Upper lobe of right lung (tissue), 1 donor: ENCODE results near the gene ZNF536. TPM values are rescaled to one million over a fixed set of nuclear protein-coding genes. Genes with fewer than 3 reads are reported as not detected.
"Not testable (repeated sequence)": the region's sequence is repeated elsewhere in the genome, so short reads cannot be mapped to it uniquely, and the experiment has no call there.

Source experiments
- ATAC-seq: fragments of 200-7000 bp; cut with Tn5 transposase; one replicate; pipeline ENCODE4 v1.9.1; 2020; ENCODE audit warnings: mild to moderate bottlenecking, moderate library complexity
- DNase-seq: peaks from one replicate; pipeline ENCODE4 v3.0.0-alpha.2; 2020
- H3K27ac ChIP-seq: fragments of 200-600 bp; one replicate; pipeline ENCODE4 v1.8.0; 2022
- H3K27me3 ChIP-seq: fragments of 200-600 bp; one replicate; pipeline ENCODE4 v1.8.0; 2022; ENCODE audit warnings: mild to moderate bottlenecking
- H3K36me3 ChIP-seq: fragments of 200-600 bp; one replicate; pipeline ENCODE4 v1.8.0; 2022
- H3K4me1 ChIP-seq: fragments of 200-600 bp; one replicate; pipeline ENCODE4 v1.8.0; 2022
- H3K4me3 ChIP-seq: fragments of 200-600 bp; one replicate; pipeline ENCODE4 v1.8.0; 2022; ENCODE audit warnings: mild to moderate bottlenecking
- H3K9me3 ChIP-seq: fragments of 200-600 bp; one replicate; pipeline ENCODE4 v1.8.0; 2022
- intact Hi-C: fragments of 100-400 bp; cut with DNase I; formaldehyde crosslinking; loops from one replicate; pipeline ENCODE4 v1.11.0; 2022
- total RNA-seq: library from RNA; stranded (reverse); fragmentation: NEBNext Ultra II Directional; extraction: Animal tissue kit (Norgen Biotek cat#: 25700); gene quantifications from one replicate; pipeline ENCODE4 v1.2.1, GENCODE V29; 2021
- TF ChIP-seq, protein P1 (sequence below): fragments of 200-600 bp; IDR thresholded peaks from one replicate; pipeline ENCODE4 v1.8.0; 2022; ENCODE audit warnings: antibody characterized with exemption
- donor health status: DM: no; HTN: yes; CAD: no; lungs with severe emphysema.

The ZNF536 gene
- total RNA-seq, 1 donor from 2014 or later: 0.09 TPM

DNA sequence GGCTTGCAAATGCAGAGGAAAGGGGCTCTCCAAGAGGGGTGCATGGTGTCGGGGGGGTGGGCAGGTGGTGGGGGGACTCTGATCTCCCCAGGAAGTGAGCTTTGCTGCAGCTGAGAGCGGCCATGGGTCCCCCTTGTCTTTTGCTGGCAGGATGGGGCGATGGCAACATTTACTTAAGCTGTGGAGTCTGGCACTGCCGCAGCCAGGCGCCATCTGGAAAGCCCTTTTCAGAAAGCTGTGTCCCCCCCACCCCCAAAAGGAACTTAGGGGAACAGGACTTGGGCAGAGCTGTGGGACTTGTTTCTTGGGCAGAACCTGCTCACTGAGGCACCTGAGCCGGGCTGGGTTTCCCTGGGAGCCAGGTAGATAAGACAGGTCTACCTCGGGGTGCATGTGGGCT lies 80.7 kb downstream of the ZNF536 start:
- no peak overlapping the region for H3K4me3 ChIP-seq
- DNase-seq: no peak
- intact Hi-C loops: no loop called here
- no peak for ATAC-seq
- no peaks in the 10 kb centered on the region for H3K27me3 ChIP-seq
- no peak overlapping the region for H3K27ac ChIP-seq
- TF ChIP-seq, protein P1, sequence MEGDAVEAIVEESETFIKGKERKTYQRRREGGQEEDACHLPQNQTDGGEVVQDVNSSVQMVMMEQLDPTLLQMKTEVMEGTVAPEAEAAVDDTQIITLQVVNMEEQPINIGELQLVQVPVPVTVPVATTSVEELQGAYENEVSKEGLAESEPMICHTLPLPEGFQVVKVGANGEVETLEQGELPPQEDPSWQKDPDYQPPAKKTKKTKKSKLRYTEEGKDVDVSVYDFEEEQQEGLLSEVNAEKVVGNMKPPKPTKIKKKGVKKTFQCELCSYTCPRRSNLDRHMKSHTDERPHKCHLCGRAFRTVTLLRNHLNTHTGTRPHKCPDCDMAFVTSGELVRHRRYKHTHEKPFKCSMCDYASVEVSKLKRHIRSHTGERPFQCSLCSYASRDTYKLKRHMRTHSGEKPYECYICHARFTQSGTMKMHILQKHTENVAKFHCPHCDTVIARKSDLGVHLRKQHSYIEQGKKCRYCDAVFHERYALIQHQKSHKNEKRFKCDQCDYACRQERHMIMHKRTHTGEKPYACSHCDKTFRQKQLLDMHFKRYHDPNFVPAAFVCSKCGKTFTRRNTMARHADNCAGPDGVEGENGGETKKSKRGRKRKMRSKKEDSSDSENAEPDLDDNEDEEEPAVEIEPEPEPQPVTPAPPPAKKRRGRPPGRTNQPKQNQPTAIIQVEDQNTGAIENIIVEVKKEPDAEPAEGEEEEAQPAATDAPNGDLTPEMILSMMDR: no peak
- no peaks in the 10 kb centered on the region for H3K36me3 ChIP-seq
- no peaks in the 10 kb centered on the region for H3K4me1 ChIP-seq
- no peaks in the 10 kb centered on the region for H3K9me3 ChIP-seq

DNA sequence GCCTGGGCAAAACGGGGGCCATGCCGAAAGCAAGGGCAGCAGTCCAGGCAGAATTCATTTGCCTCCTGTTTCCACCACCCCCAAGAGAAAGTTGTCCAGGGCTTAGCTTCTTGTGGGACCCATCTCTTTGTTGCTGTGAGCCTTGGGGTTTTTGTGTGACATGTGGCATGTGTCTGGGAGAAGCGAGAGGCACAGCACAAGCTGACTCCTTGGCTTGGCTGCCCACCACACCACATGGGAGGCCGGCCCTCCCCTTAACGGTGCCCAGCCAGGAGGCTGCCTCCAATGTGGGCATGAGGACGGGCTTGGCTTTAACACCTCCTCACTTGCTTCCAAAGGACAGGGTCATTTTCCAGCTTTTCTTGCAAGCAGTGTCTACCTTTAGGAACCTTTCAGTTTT lies 81.6 kb downstream of the ZNF536 start:
- DNase-seq (no peak), ATAC-seq (no peak)
- H3K4me3 ChIP-seq: no peak overlapping the region
- H3K4me1 ChIP-seq: no peaks in the 10 kb centered on the region
- no peaks in the 10 kb centered on the region for H3K9me3 ChIP-seq
- intact Hi-C loops: no loop called here
- H3K36me3 ChIP-seq: no peaks in the 10 kb centered on the region
- TF ChIP-seq, protein P1: no peak
- no peak overlapping the region for H3K27ac ChIP-seq
- H3K27me3 ChIP-seq: no peaks in the 10 kb centered on the region

DNA sequence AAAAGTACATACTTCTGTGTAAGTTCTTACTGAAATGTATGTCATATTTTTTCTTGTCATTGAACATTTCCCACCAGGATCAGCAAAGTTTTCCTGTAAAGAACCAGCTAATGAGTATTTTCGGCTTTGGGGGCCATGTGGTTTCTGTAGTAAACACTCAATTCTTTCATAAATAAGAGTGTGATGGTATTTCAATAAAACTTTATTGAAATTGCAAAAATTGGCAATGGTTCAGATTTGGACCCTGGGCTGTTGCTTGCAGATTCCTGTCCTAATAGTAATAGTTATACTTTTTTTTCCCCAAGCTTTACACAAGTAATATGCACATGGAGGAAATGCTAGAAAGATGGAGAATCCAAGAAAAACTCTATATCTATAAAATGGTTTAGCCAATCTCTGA lies 83.7 kb downstream of the ZNF536 start:
- intact Hi-C loops: no loop called here
- H3K4me1 ChIP-seq: no peaks in the 10 kb centered on the region
- no peaks in the 10 kb centered on the region for H3K36me3 ChIP-seq
- H3K4me3 ChIP-seq: no peak overlapping the region
- TF ChIP-seq, protein P1: no peak
- ATAC-seq (no peak), DNase-seq (no peak)
- no peak overlapping the region for H3K27ac ChIP-seq
- no peaks in the 10 kb centered on the region for H3K27me3 ChIP-seq
- H3K9me3 ChIP-seq: no peaks in the 10 kb centered on the region

DNA sequence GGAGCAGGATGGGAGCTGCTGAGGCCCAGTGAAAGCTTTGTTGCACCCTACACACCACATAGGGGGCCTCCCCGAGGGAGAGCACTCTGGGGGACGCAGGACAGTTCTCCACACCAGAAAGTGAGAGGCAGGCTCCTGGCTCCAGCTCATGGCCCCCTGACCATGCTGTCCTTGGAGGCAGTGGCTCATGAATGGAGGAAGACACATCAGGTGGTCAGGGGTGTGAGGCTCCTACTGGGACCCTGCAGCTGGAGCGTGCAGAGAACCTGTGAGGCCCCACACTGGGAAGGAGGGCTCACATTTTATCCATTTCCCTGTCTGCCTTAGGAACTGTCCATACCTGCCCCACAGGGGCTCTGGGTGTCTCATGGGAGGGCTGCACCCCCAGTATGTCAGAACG lies 85.3 kb downstream of the ZNF536 start:
- DNase-seq (no peak), ATAC-seq (peak; percentile 7)
- intact Hi-C loops: no loop called here
- Histone ChIP-seq H3K9me3 (no peaks in the 10 kb centered on the region), H3K36me3 (no peaks in the 10 kb centered on the region), H3K4me1 (no peaks in the 10 kb centered on the region), H3K27ac (no peak overlapping the region), H3K27me3 (no peaks in the 10 kb centered on the region), H3K4me3 (no peak overlapping the region)
- TF ChIP-seq, protein P1: no peak

DNA sequence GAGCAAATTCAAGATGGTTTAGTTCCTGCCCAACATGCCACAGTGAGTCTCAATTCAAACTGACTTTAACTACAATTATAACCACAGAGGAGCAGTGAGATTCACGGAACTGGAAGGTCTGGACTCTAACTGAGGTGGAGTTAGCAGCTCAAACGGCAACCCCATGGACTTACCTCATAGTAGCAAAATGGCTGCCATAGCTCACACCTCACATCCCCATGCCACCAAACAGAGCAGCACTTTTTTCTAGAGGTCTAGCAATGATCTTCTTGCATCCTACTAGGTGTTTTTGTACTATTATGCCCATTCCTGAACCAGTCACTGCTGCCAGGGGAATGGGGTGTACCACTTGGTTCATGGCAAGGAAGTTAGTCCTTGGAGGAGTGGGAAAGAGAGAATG lies 87.7 kb downstream of the ZNF536 start:
- TF ChIP-seq, protein P1: no peak
- Histone ChIP-seq H3K36me3 (no peaks in the 10 kb centered on the region), H3K27ac (no peak overlapping the region), H3K9me3 (no peaks in the 10 kb centered on the region), H3K4me3 (no peak overlapping the region), H3K4me1 (no peaks in the 10 kb centered on the region), H3K27me3 (no peaks in the 10 kb centered on the region)
- ATAC-seq (no peak), DNase-seq (no peak)
- intact Hi-C loops: no loop called here

DNA sequence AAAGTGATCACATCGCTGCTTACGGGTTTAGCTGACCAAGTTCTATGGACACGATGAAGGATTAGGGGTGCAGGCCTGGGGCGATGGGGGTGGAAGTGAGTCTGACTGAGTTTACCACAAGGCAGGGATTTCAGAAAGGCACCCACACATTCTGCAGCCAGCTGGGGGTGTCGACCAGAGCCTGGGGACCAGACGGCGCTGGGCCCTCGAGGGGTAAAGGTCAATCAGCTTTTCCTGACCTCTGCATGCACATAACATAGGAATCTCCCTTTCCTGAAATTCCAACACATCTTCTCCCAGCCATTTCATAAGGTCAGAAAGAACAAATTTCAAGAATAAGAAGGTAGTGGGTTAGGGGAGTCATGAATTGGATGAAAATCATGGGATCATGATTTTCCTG lies 92.0 kb downstream of the ZNF536 start:
- TF ChIP-seq, protein P1: no peak
- Histone ChIP-seq H3K4me3 (no peak overlapping the region), H3K9me3 (no peaks in the 10 kb centered on the region), H3K36me3 (no peaks in the 10 kb centered on the region), H3K27ac (no peak overlapping the region), H3K27me3 (no peaks in the 10 kb centered on the region), H3K4me1 (no peaks in the 10 kb centered on the region)
- ATAC-seq (no peak), DNase-seq (no peak)
- intact Hi-C loops: no loop called here

DNA sequence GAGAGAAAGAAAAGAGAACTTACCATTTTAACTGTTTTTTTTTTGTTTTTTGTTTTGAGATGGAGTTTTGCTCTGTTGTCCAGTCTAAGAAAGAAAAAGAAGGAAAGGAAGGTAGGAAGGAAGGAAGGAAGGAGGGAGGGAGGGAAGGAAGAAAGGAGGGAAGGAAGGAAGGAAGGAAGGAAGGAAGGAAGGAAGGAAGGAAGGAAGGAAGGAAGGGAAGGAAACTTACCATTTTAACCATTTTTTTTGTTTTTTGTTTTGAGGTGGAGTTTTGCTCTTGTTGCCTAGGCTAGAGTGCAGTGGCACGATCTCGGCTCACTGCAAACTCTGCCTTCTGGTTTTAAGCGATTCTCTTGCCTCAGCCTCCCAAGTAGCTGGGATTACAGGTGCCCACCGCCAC lies 94.4 kb downstream of the ZNF536 start:
- ATAC-seq, H3K9me3 ChIP-seq, H3K36me3 ChIP-seq, intact Hi-C loops, H3K27ac ChIP-seq, H3K4me1 ChIP-seq, DNase-seq, H3K4me3 ChIP-seq, H3K27me3 ChIP-seq: not testable (repeated sequence)
